ENCODE results near the gene PPP1R1B.

- no peak for TF ChIP-seq TAF1 (IDR thresholded peaks at IDR 0.05; ENCODE audit: low read depth)
- TF ChIP-seq REST (IDR thresholded peaks at IDR 0.05; ENCODE audit: low read depth): no peak
- no peak for TF ChIP-seq TCF12 (IDR thresholded peaks at IDR 0.05; ENCODE audit: low read depth)
- TF ChIP-seq TEAD4 (IDR thresholded peaks at IDR 0.05): no peak
- TF ChIP-seq YY1 (IDR thresholded peaks at IDR 0.05; ENCODE audit: low read depth): no peak
- TF ChIP-seq RAD21 (IDR thresholded peaks at IDR 0.05; ENCODE audit: low read depth): no peak
- TF ChIP-seq ZBTB7A (IDR thresholded peaks at IDR 0.05; ENCODE audit: low read depth): no peak
- TF ChIP-seq MAX (IDR thresholded peaks at IDR 0.05): no peak
- TF ChIP-seq CREB1 (IDR thresholded peaks at IDR 0.05; ENCODE audit: low read depth): no peak
- no peak for TF ChIP-seq USF1 (IDR thresholded peaks at IDR 0.05)
- TF ChIP-seq EP300 (IDR thresholded peaks at IDR 0.05; ENCODE audit: borderline replicate concordance): no peak
- TF ChIP-seq EGR1 (IDR thresholded peaks at IDR 0.05): no peak
Observed at GRCh38 chr17:39595928-39596510, 30.7 kb upstream of the PPP1R1B start.

Measured in Ishikawa (cell line).